Duodenal mucosa (tissue), 2 donors: ENCODE data around the gene SPATC1L.

Source experiments
- H3K27ac ChIP-seq: one replicate; pipeline ENCODE4 v1.7.0; 2013; ENCODE audit warnings: low read depth, low read length
- H3K27me3 ChIP-seq, 2 donors: one replicate each; pipeline ENCODE4 v1.7.0; 2013; ENCODE audit warnings: low read length in 2 of 2, control low read depth in 1 of 2; ENCODE audit not compliant: insufficient read depth in 2 of 2, control insufficient read depth in 1 of 2
- H3K36me3 ChIP-seq, 2 donors: one replicate each; pipeline ENCODE4 v1.7.0; 2013; ENCODE audit warnings: low read length in 2 of 2, control low read depth in 1 of 2; ENCODE audit not compliant: insufficient read depth in 2 of 2, control insufficient read depth in 1 of 2
- H3K4me1 ChIP-seq, 2 donors: one replicate each; pipeline ENCODE4 v1.7.0; 2013; ENCODE audit warnings: low read length in 2 of 2, control low read depth in 1 of 2; ENCODE audit not compliant: insufficient read depth in 2 of 2, control insufficient read depth in 1 of 2
- H3K4me3 ChIP-seq, 2 donors: one replicate each; pipeline ENCODE4 v1.7.0; 2013; ENCODE audit warnings: low read length in 2 of 2, low read depth in 1 of 2
- H3K9ac ChIP-seq, 2 donors: one replicate each; pipeline ENCODE4 v1.7.0; 2013; ENCODE audit warnings: low read length in 2 of 2, low read depth in 1 of 2
- H3K9me3 ChIP-seq, 2 donors: one replicate each; pipeline ENCODE4 v1.7.0; 2013; ENCODE audit warnings: low read length in 2 of 2, control low read depth in 1 of 2; ENCODE audit not compliant: control insufficient read depth in 1 of 2

SPATC1L gene

DNA sequence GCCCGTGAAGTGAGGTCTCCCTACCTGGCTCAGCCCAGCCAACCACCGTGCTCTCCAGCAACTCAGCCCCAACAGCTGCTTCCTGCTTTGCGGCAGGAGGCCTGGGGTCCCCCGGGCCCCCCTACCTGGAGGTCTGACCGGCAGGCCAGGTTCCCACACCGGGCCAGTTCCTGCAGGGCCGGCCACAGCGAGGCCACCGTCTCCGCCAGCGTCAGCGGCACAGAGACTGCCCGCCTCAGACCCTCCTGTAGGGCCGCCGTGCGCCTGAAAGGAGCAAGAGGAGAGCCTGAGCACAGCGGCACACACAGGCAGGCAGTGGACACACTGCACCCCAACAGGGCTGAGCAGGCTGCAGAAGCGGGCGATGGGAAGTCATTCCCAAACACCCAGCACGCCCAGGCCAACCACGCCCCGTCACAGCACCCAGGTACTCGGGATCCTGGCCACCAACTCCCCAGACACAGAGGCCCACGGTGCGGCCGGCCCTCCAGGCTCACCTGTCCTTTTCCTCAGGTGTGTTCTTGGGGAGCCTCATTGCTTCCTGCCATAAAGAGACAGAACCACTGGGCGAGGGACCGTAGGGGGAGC is 45.8 kb downstream of the SPATC1L start:
- Histone ChIP-seq H3K4me3 (no peak overlapping the region), H3K27me3 (peaks cover 0 to 16% of the 10 kb centered on the region in 2 donors), H3K36me3 (no peaks in the 10 kb centered on the region), H3K27ac (no peak overlapping the region), H3K4me1 (no peaks in the 10 kb centered on the region), H3K9me3 (no peaks in the 10 kb centered on the region), H3K9ac (no peak overlapping the region)

DNA sequence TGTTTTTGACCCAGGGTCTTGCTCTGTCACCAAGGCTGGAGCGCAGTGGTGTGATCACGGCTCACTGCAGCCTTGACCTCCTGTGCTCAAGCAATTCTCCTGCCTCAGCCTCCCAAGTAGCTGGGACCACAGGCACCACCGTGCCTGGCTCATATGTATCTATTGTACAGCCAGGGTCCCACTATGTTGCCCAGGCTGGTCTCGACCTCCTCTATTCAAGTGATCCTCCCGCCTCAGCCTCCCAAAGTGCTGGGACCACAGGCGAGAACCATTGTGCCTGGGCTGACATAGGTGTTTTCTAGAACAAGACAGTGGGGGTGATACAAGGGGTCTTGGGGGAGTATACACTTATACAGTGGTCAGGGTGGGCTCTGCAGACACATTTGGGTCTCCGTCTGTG is 46.4 kb downstream of the SPATC1L start:
- no peaks in the 10 kb centered on the region for H3K4me1 ChIP-seq
- no peaks in the 10 kb centered on the region for H3K9me3 ChIP-seq
- H3K9ac ChIP-seq = no peak overlapping the region

DNA sequence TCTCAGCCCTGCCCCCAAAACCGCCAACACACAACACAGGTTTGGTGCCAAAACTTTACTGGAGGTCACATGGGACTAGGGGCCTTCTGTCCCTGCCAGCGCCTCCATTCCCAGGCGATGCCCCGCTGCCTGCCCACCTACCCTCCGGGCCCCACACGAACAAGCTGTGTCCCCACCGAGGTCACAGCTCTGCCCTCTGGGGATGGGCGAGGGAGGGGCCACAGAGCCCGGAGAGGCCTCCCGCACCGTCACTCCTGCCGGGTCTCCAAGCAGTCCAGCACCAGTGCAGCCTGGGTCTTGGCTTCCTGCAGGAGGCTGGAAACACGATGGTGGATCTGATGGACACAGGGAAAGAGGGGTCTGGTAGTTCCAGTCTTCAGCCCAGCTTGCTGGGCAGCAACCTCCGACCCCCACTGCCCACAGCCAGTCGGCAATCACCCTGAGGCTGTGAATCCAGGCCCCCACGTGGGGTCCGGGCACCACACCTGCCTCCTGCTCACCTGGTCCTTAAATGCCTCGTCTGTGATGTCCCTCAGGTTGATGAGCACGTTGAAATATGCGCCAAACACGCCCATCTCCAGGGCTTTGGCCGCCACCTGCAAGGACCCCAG is 47.4 kb downstream of the SPATC1L start:
- H3K9ac ChIP-seq = no peak overlapping the region
- no peaks in the 10 kb centered on the region for H3K36me3 ChIP-seq
- H3K9me3 ChIP-seq = no peaks in the 10 kb centered on the region
- no peak overlapping the region for H3K4me3 ChIP-seq
- no peaks in the 10 kb centered on the region for H3K4me1 ChIP-seq
- peaks cover 0 to 16% of the 10 kb centered on the region in 2 donors for H3K27me3 ChIP-seq
- no peak overlapping the region for H3K27ac ChIP-seq

More for the DNA sequence above, 46.4 kb downstream of the SPATC1L start:
- H3K27me3 ChIP-seq = peaks cover 0 to 16% of the 10 kb centered on the region in 2 donors
- H3K4me3 ChIP-seq = no peak overlapping the region
- no peak overlapping the region for H3K27ac ChIP-seq
- no peaks in the 10 kb centered on the region for H3K36me3 ChIP-seq

DNA sequence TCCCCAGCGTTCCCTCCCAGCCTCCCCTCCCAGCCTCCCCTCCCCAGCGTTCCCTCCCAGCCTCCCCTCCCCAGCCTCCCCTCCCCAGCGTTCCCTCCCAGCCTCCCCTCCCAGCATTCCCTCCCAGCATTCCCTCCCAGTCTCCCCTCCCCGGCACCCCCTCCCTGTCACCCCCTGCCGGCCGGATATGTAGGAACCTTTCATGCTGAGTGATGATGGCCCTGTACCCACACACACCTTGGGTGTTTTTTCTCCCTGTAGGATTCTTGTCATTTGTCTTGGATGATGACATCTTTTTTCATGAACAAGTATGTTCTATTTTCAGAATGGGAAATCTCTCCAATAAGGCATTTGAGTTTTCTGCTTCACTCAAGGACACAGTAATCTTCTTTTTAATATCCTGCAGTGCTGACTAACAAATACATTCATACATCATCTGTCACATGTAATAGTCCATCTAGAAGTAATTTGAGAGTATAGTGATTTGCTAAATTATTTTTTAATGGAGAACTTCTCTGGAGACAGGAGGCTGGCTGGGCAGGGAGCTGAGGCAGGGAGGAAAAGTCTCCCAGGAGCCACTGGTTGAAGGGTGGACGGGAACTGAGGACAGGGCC is 48.4 kb downstream of the SPATC1L start:
- Histone ChIP-seq H3K9ac (no peak overlapping the region), H3K36me3 (no peaks in the 10 kb centered on the region)

DNA sequence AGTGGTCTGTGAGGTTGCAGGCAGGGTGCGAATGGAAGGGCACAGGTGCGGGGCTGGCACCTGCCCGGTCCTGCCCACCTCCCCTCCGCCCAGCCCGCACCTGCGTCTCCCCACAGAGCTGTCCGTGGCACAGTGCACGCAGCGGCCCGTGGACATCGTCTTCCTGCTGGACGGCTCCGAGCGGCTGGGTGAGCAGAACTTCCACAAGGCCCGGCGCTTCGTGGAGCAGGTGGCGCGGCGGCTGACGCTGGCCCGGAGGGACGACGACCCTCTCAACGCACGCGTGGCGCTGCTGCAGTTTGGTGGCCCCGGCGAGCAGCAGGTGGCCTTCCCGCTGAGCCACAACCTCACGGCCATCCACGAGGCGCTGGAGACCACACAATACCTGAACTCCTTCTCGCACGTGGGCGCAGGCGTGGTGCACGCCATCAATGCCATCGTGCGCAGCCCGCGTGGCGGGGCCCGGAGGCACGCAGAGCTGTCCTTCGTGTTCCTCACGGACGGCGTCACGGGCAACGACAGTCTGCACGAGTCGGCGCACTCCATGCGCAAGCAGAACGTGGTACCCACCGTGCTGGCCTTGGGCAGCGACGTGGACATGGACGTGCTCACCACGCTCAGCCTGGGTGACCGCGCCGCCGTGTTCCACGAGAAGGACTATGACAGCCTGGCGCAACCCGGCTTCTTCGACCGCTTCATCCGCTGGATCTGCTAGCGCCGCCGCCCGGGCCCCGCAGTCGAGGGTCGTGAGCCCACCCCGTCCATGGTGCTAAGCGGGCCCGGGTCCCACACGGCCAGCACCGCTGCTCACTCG is 52.2 kb downstream of the SPATC1L start:
- no peaks in the 10 kb centered on the region for H3K9me3 ChIP-seq
- no peak overlapping the region for H3K27ac ChIP-seq
- no peaks in the 10 kb centered on the region for H3K4me1 ChIP-seq
- H3K27me3 ChIP-seq = no peaks in the 10 kb centered on the region
- H3K4me3 ChIP-seq = no peak overlapping the region
- no peak overlapping the region for H3K9ac ChIP-seq
- no peaks in the 10 kb centered on the region for H3K36me3 ChIP-seq

More for the DNA sequence above, 48.4 kb downstream of the SPATC1L start:
- H3K4me3 ChIP-seq = no peak overlapping the region
- H3K4me1 ChIP-seq = no peaks in the 10 kb centered on the region
- peaks cover 0 to 16% of the 10 kb centered on the region in 2 donors for H3K27me3 ChIP-seq
- no peaks in the 10 kb centered on the region for H3K9me3 ChIP-seq
- no peak overlapping the region for H3K27ac ChIP-seq

DNA sequence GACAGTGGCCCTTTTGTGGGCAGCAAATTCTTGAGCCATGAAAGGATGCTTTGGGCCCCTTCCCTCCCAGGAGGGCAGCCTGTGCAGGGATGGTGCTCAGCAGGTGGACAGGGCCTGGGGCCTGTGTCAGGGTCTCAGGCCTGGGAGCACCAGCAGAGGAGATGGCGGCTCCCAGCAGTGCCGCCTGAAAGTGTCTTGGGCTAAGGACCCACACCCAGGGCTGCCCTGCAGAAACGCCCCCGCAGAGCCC is 52.7 kb downstream of the SPATC1L start:
- Histone ChIP-seq H3K9ac (no peak overlapping the region), H3K36me3 (no peaks in the 10 kb centered on the region), H3K4me1 (no peaks in the 10 kb centered on the region), H3K9me3 (no peaks in the 10 kb centered on the region), H3K4me3 (no peak overlapping the region), H3K27me3 (no peaks in the 10 kb centered on the region), H3K27ac (no peak overlapping the region)

DNA sequence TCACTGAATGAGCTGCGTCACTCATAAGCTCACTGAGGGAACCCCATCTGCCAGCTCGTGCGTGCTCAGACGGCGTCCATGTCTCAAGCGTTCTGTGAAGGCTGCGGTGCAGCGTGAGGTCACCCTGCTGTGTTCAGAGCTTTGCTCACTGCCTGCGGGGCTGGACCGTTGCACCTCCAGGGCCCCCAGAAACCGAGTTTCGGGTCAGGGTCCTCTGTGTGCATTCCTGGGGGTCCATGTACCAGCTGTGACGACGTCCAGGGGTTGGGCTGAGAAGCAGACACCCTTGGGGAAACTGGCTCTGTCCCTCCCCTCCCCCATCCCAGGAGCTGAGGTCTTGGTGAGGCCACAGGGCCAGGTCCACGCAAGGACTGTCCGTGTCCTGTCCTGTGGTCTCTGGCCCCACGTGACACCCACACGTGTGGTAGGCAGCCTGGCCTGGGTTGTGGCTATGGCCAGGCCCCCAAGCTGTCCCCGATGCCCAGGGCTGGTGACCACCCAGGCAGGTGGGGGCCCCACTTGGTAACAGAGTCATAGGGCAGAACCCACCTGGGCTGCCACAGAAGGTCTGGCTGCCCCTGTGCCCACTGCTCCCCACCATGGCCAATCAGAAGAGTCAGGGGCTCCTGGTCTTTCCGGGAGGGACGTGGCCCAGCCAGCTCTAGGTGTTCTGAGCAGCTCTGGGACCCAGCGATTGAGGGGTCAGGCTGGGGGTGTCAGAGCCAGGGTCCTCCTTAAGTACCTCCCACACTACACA is 53.2 kb downstream of the SPATC1L start:
- Histone ChIP-seq H3K9ac (no peak overlapping the region), H3K27ac (no peak overlapping the region), H3K9me3 (no peaks in the 10 kb centered on the region), H3K4me1 (no peaks in the 10 kb centered on the region), H3K4me3 (no peak overlapping the region), H3K27me3 (no peaks in the 10 kb centered on the region), H3K36me3 (peaks cover 0 to under 1% of the 10 kb centered on the region in 2 donors)

DNA sequence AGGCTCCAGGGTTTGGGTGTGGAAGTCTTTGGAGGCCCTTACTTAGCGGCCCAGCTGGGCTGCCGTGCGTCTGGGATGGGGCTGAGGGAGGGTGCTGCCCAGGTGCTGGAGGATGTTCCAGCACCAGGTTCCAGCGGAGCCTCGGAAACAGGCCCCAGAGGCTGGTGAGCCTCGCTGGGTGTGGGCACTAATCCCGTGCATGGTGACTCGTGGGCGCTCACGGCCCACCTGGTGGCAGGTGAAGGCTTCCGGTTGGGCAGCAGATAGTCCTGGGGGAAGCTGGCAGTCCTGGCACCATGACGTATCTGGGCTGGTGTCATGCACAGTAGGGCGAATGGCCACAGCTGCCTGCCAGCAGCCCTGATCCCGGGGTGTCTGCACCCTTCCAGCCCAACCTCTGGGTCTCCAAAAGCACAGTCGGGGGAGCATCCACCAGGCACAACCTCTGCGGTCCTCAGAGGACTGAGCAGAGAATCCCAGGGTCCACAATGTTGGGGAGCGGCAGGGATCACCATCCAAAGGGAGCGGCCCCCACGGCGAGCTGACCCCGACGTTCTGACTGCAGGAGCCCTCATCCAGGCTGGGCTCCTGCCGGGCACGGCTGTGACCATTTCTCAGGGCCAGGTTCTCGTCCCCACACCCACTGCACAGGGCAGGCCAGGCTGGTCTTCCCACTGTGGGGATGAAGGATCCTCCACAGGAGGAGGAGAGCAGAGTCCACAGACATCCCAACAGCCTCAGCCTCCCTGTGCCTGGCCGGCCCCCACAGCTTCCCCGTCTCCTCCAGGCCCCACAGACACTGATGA is 54.2 kb downstream of the SPATC1L start:
- H3K4me1 ChIP-seq = no peaks in the 10 kb centered on the region
- H3K27ac ChIP-seq = no peak overlapping the region
- H3K27me3 ChIP-seq = no peaks in the 10 kb centered on the region

DNA sequence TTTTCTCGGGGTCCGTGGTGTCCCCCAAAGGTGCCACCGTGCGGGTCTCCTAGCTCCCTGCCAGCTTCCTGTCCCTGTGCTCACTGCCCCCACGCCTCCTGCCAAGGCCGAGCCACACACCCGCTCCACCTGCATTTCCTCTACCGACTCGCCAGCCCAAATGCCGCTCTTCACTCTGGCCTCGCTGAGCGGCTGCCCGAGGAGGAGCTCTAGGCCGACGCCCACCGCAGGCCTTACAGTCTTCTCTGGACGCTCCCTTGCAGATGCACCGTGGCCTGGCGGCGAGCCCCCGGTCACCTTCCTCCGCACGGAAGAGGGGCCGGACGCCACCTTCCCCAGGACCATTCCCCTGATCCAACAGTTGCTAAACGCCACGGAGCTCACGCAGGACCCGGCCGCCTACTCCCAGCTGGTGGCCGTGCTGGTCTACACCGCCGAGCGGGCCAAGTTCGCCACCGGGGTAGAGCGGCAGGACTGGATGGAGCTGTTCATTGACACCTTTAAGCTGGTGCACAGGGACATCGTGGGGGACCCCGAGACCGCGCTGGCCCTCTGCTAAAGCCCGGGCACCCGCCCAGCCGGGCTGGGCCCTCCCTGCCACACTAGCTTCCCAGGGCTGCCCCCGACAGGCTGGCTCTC is 55.2 kb downstream of the SPATC1L start:
- Histone ChIP-seq H3K36me3 (peaks cover 0 to 3% of the 10 kb centered on the region in 2 donors), H3K27me3 (no peaks in the 10 kb centered on the region), H3K27ac (no peak overlapping the region), H3K4me3 (no peak overlapping the region), H3K9ac (no peak overlapping the region), H3K4me1 (no peaks in the 10 kb centered on the region), H3K9me3 (no peaks in the 10 kb centered on the region)

More for the DNA sequence above, 54.2 kb downstream of the SPATC1L start:
- Histone ChIP-seq H3K4me3 (no peak overlapping the region), H3K9ac (no peak overlapping the region), H3K9me3 (no peaks in the 10 kb centered on the region), H3K36me3 (peaks cover 0 to 3% of the 10 kb centered on the region in 2 donors)
